Activated T-helper 1 cell treated with Interleukin-2 at 50 U/mL for 16 hours (primary cell): ENCODE data around the gene PRKCB.
"Not testable (repeated sequence)": the region's sequence is repeated elsewhere in the genome, so short reads cannot be mapped to it uniquely, and the experiment has no call there.

Source experiments
- DNase-seq: peaks from one replicate; pipeline ENCODE4 v3.0.0-alpha.2; 2020; ENCODE audit warnings: low read depth

PRKCB gene

DNA sequence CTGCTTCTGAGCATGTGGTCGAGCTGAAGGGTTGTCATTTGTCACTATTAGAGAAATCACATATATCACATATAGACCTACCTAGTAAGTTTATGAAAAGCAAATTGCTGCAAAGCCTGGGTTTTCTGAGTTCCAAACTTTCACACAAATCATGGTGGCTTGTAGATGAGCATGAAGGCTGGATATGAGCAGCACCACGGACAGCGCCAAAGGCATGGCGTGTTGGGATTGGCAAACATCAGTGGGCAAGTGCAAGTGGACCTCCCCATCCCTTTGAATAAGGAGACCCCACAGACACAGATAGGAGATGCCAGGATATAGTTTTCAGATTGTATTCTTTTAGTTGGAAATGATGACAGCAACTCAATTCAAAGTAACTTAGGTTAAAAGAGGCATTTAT is 342.7 kb downstream of the PRKCB start:
- no peak for DNase-seq

DNA sequence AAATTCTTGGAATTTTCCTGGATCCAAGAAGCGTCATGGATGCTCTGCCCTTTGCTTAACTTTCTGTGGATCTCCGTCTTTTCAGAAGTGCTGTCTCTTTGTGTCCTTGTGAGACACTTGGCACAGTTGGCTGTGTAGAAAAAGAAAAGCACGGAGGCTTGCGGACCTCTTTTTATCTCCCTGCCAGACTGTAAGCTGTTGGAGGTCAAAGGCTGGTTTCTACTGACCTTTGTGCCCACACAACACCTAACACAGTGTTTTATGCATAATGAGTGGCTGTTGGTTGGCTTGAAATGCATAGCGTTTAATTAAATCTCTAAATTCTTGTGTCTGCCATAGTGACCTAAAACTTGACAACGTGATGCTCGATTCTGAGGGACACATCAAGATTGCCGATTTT is 344.7 kb downstream of the PRKCB start:
- DNase-seq = no peak

DNA sequence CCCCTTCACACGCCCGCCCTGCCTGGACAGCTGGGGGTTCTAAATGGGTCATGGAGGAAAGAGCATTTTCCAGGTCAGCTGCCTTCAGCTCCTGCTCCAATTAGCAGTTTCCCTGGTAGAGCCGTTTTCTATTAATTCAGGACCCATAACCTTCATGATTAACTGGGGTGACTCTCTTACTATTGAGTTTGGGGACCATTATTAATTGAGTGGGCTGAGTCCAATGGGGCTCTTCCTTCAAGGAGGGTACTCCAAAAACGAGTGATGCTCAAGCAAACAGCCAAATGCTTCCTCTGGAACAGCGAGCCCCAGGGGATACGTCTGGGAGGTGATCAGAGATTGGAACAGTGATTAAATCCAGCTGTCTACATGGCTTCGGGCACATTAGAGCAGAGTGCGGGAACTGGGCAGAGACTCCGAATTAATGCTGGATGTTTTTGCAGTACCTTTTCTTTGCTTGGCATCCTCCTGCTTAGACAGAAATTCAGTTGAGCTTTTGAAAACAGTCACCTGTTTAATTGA is 352.3 kb downstream of the PRKCB start:
- no peak for DNase-seq

DNA sequence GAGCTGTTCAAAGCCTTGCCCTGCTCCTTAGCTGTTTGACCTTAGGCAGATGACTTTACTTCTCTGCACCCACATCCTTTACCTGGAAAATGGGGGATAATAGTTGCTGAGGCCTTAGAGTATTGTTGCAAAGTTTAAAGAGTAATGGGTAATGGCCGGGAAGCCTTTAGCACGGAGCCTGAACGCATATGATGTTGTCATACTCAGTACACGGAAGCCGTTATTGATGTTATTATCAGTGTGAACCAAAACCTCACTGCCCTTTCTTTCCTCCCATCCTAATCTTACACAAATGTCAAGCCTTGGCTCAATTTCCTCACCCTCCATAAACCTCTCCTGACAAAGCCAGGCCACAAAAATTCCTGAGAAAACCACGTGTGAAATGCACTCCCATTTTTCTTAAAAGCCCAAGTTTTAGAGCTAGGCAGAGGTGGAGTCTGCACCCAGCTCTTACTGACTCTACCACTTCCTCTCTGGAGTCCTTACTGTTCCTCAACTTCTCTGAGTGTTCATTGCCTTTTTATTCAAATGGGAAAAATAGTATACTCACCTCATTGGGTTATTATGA is 353.1 kb downstream of the PRKCB start:
- DNase-seq = no peak

DNA sequence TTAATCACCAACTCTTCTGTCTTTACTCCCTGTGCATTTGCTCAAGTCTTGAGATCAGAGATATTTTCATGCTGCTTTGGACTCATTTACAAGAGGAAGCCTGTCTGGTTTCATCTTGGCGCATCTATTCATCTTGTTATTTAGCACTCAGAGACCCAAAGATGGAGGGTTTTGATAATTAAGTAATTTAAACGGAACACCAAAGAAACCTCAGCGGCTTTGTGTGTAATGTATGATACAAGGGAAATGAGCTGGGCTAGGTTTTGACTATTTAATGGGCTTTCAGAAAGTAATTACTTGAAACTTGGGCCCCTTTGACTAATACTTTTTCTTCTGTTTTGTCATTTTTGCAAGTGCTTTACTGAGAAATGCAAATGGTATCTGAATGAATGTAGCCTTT is 354.2 kb downstream of the PRKCB start:
- DNase-seq = no peak

DNA sequence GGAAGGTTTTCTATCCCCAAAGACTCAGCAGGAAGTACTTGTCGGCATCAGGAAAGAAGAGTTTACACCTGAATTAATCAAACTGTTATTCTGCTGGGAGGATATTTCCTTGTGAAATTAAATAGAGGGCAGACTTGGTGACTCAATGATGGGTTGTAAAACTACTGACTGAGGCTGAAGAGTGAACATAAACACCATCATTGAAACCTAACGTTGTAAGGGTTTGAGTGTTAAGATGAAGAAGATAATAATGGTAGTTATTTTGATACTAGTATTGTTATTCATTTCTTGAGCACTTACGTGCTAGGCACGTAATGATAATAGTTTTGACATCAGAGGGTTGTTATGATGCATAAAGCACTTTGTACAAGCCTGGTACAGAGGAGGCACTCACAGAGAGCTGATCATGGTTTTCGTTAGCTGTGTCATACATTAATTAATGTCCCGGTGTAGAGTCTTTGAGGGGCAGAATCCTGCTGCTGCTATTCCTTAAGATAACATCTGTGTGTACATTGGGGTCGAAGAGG is 356.2 kb downstream of the PRKCB start:
- no peak for DNase-seq

DNA sequence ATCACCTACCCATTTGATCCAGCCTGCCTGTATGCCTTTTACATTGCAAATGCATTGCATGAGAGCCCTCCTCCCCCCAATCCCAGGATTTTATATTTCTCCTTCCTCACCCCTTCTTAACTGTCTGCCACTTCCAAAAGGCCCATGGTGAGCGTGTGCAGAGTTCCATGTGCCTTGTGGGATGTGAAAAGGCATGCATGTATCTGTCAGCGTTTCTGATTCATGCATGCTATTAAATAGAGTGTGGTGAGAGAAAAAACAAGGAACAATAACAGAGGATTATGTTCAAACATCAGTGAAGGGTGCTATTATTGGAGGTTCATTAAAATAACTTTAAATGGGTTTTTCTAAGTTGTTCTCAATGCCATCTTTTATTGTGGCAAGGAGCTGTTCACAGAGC is 359.4 kb downstream of the PRKCB start:
- DNase-seq = no peak

DNA sequence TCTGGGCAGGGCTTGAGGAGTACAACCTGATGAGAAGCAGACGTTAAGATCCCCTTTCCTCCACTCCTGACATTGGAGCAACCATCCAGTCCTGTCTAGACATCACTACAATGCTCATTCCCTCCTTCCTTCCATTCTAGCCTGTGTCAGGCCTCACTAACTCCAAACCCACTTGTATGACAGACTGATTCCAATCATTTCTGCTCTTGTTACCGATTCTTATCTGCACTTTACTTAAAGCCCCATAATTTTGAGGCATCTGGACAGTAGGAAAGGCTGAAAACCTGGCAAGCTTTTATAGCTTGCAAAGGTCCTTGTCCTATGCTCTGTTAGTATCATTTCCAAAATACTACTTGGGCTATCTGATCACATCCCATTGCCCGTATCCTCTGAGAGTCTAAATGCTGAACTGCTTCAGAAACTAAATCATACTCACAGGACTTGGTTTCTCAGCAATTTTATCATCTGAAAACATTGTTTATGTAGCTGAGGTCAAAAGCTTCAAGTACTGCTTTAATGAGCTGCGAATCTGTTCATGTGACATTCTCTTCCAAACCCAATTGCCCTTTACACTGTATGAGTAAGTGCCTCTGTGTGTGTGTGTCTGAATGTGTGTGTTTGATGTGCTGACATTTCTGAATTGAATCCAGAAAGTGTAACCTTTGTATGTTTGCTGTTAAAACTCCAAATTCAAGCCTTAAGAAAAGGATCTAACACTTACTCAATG is 363.2 kb downstream of the PRKCB start:
- no peak for DNase-seq

DNA sequence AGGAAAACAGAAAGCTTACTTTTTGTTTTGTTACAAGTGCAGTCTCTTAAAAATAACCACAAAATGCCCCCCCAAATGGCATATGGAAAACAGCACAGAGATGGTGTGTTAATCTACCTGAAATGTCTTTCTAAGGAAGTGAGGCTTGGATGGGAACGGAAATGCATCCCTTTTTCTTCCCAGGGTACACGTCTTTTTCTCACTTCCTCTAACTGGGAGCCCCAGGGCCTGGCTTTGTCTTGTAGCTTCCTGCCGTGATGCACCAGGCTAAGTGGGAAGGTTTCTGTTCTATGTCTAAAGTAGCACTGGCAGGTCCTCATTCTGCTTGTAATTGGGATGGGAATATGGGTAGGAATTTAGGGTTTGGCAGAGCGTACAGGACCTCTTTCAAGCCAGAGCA is 367.9 kb downstream of the PRKCB start:
- DNase-seq = no peak

DNA sequence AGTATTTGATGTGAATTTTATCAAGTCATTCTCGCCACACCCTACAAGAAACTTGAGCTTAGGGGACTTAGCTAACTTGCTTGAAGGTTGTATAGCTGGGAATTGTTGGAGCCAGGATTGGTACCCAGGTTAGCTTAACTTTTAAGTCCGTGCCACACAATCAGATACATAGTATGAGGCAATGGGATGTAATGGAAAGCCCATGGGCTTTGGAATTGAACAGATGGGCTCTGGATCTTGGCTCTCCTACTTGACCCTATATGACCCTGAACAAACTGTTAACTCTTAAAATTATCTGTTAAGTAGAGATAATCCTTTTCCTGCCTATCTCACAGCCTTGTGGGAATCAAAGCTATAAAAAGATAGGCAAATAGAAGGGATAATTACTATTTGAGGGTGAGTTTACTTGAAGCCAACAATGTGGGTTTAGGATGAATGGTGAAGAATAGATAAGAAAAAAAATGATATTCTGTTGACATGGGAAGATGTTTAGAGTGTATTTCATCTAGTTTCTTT is 368.4 kb downstream of the PRKCB start:
- no peak for DNase-seq

DNA sequence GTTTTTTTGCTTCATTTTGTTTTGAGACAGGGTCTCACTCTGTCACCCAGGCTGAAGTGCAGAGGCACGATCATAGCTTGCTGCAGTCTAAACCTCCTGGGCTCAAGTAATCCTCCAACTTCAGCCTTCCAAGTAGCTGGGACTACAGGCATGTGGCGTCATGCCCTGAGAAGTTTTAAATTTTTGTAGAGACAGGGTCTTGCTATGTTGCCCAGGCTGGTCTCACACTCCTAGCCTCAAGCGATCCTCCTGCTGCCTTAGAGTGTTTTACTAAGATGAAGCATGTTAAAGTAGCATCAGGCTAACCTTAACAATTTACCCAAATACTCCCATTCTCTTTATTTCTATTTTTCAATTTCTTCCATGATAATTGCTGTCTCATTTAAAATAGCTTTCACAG is 371.1 kb downstream of the PRKCB start:
- no peak for DNase-seq

DNA sequence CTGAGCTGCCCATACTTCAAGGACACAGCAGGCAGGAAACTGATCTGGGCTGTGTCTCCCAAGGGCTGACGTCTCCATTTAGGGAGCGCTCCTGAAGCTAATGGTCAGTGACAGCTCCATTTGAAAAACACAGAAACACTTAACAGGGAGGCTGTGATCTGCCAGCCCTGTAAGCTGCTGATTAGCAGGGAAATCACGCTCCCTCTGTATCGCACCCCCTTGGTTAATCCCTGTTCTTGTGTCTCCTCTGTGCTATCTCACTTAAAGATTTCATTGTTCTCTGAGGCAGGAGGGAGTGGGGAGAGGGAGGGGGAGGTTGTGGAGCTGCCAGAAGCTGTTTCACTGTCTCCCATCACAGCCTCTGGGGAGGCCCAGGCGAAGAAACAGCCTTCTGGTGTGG is 372.9 kb downstream of the PRKCB start:
- no peak for DNase-seq

DNA sequence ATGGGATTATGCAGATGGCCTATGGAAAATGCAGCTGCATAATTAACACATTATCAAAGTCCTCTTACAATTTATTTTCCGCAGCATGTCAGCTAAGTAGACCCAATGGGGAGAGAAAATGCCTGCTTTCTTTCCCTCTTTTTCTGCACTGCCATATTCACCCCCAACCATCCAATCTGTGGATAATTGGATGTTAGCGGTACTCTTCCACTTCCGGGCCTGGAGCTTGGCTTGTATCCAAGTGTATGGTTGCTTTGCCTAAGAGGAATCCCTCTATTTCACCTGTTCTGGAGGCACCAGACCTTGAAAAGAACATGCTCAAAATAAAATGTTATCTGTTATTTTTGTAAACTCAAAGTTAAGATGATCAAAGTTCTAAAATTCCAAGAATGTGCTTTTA is 379.2 kb downstream of the PRKCB start:
- DNase-seq = no peak

DNA sequence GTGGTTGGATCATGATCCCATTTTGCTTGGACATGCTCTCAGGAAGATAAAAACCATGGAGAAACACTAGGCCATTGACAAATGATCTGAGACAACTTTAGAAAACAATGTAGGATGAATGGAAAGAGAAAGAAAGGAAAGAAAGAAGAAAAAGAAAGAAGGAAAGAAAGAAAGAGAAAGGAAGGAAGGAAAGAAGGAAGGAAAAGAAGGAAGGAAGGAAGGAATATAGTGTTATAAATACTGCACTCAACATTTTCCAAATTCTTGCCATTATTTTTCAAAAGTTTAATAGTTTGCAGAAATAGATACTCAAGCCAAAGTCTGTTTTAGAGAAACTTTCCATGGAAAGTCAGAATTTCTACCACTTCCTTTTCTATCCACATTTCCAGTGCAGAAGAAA is 381.2 kb downstream of the PRKCB start:
- DNase-seq = no peak

DNA sequence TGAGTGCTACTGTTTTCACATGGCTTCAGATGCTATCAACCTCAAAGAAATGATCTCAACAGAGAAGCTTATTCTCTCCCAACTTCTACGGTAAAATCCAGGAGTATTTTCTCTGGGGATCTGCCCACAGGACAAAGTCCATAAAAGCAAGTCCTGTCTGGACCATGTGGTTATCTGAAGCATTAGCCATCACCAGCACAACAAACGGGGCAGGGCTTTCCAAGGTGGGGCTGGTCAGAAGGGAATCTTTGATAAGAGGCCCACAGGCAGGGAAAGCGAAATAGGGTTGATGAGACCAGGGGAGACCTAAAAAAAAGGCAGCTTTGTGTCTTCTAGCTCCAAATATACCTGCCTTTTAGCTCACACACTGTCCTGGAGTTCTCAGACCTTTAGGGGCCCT is 381.7 kb downstream of the PRKCB start:
- DNase-seq = no peak

DNA sequence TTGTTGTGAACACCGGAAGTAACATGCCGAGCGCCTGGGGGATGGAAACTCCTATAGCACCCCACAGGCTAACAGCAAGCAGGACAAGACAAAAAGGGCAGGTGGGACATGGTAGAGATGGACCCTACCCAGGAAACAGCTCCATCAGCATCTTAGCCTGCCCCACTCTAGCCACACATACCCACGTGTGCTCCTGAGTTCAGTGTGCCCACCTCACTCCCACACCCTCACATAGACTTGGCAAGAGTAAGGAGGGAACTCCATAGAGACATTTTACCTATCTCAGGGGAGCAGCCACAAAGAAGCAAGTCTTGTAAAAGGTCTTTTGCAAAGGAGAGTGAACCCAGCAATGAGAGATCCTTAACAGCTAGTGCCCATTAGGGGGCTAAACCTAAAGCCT is 382.5 kb downstream of the PRKCB start:
- no peak for DNase-seq

DNA sequence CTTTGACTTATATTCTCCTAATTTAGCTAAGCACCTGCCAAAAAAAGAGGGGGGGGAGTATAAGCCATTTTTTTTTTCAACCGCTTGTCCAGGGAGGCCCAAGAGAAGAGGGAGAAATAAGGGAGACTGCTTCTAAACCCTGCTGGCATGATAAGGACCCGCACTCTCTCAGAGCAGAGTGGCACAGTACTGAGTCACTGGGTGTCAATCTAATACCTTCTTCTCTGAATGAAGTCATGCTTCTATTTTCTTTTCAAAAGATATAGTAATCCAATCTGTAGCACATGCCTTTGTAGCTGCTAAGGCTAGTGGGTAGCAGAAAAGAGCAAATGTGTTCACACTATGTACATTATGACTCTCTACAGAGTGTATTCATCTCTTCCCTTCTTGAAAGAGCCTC is 385.4 kb downstream of the PRKCB start:
- no peak for DNase-seq

DNA sequence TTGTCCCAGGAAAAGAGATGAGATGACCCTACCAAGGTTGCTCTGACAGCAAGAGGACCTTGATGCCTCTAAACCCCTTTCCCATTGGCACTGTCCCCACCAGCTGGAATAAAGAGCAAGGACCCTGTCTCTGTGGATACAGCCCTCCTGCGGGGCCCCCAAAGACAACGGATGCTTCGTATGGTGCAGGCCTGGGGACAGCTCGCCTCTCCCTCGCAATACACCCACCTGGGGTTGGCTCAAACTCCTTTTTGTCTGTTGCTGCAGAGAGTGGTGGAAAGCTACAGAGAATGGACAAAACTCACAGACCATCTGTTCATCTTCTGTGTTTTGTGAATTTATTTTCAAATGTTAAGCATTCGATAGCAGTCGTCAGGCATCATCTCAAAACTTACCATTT is 392.7 kb downstream of the PRKCB start:
- no peak for DNase-seq

DNA sequence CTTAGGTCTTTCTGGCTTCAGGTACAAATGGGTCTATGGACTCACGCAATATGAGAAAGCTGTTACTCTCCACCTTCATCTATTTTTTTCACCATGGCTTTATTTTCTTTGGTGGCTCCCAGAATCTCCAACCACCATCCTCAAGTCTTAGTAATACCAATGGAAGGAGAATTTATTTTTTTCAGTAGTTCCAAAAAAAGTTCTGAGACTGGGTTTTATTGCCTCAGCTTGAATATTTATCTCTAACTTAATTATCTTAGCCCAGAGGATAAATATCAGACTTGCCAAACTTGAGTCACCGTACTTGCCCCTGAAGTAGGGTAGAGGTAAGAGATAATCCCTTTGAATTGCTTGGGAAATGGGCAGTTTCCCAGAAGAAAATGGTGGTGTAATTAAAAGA is 397.2 kb downstream of the PRKCB start:
- DNase-seq = no peak

DNA sequence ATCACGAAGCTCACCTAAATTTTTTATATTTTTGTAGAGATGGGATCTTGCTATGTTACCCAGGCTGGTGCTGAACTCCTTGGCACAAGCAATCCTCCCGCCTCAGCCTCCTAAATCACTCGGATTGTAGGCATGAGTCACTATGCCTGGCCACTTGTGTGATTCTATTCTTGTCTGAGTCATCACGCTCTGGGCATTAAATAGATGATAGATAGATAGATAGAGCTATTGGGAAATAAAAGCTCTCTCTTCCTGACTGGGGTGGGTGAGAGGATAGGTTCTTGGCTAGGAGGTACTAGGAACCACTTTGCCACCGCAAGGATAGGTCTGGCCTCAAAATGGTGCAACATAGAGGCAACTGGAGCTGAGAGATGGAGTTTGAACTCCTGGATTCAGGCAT is 399.0 kb downstream of the PRKCB start:
- no peak for DNase-seq

DNA sequence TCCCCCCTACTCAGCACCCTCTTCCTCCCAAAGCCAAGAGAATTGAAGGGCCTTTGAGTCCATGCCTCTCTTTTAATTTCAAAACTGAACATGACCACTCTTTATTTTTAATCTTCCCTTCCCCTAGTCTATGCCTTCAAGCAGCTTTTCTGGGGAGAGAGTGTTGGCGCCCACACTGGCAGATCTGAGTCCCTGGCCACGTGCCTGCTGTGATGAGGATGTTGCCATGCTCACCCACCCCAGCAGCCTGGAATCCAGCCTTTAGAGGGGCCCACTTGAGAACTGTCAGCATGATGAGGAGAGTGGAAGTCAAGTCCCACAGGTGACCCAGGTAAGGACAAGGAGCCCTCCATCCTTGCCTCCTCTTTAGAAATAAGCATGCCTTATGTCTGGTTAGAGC is 400.0 kb downstream of the PRKCB start:
- no peak for DNase-seq

DNA sequence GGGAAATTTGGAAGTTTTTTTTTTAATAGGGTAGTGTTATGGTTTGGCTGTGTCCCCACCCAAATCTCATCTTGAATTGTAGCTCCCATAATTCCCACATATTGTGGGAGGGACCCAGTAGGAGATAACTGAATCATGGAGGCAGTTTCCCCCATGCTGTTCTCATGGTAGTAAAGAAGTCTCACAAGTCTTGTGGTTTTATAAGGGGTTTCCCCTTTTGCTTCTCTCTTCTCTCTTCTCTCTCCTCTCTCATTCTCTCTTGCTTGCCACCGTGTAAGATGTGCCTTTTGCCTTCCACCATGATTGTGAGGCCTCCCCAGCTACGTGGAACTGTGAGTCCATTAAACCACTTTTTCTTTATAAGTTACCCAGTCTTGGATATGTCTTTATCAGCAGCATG is 403.1 kb downstream of the PRKCB start:
- DNase-seq = not testable (repeated sequence)

DNA sequence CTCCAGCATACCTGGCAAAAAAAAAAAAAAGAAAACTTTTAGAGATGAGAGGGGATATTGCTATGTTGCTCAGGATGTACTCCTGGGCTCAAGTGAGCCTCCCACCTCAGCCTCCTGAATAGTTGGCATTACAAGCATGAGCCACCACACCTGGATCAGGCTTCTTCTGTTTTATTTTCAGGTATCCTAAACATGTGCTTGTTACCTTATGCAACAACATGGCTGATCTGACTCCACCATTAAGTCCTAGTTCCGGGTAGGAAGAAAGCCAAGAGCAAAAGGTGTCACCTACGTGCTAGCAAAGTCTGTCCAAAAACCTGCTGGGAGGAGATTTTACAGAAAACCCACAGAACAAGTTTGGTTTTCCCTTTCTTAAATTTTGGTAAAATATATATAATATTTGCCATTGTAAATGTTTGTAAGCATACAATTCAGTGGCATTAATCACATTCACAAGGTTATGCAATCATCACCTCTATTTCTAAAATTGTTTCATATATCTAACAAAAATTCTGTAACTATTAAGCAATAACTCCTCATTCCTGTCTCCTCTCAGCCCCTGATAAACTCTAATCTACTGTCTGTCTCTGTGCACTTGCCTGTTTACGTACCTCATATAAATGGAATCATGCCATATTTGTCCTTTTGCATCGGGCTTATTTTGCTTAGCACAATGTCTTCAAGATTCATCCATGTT is 411.3 kb downstream of the PRKCB start:
- DNase-seq = no peak
